Chondrocyte (in vitro differentiated cells): ENCODE results near the gene ASPG. TPM values are rescaled to one million over a fixed set of nuclear protein-coding genes. Genes with fewer than 3 reads are reported as not detected.

Experiments used
- DNase-seq: peaks from one replicate; pipeline ENCODE4 v3.0.0; 2021; ENCODE audit warnings: mixed read lengths, low spot score
- H3K27ac Mint-ChIP-seq: one replicate; pipeline ENCODE4 v1.8.0; 2021; ENCODE audit warnings: mild to moderate bottlenecking, moderate library complexity, mixed read lengths; ENCODE audit not compliant: unreplicated experiment
- H3K27me3 Mint-ChIP-seq: 2 replicates; pipeline ENCODE4 v1.8.0; 2021; ENCODE audit warnings: low read depth, mixed read lengths
- H3K36me3 Mint-ChIP-seq: 2 replicates; pipeline ENCODE4 v1.8.0; 2021; ENCODE audit warnings: low read depth, mixed read lengths
- H3K4me1 Mint-ChIP-seq: 2 replicates; pipeline ENCODE4 v1.8.0; 2021; ENCODE audit warnings: low read depth, mild to moderate bottlenecking, mixed read lengths
- H3K4me3 Mint-ChIP-seq: one replicate; pipeline ENCODE4 v1.8.0; 2021; ENCODE audit warnings: mild to moderate bottlenecking, moderate library complexity, mixed read lengths; ENCODE audit not compliant: unreplicated experiment
- H3K9me3 Mint-ChIP-seq: 2 replicates; pipeline ENCODE4 v1.8.0; 2021; ENCODE audit warnings: low read depth, mixed read lengths
- microRNA-seq: library from miRNA; unstranded; fragments of <30 nt; microRNA quantifications from one replicate; pipeline ENCODE4 v1.2.0, GENCODE V29; 2020; ENCODE audit warnings: borderline number of aligned reads
- total RNA-seq: library from RNA; stranded (reverse); gene quantifications from 3 replicates; pipeline ENCODE4 v1.2.1, GENCODE V29; 2021
- TF ChIP-seq, protein P1 (sequence below): fragments of 200-600 bp; sonication (generic); IDR thresholded peaks from 2 replicates; pipeline ENCODE4 v1.5.0; 2021; ENCODE audit warnings: antibody characterized with exemption, mild to moderate bottlenecking, moderate library complexity

Gene ASPG
- total RNA-seq, 1 donor from 2014 or later: not detected

DNA sequence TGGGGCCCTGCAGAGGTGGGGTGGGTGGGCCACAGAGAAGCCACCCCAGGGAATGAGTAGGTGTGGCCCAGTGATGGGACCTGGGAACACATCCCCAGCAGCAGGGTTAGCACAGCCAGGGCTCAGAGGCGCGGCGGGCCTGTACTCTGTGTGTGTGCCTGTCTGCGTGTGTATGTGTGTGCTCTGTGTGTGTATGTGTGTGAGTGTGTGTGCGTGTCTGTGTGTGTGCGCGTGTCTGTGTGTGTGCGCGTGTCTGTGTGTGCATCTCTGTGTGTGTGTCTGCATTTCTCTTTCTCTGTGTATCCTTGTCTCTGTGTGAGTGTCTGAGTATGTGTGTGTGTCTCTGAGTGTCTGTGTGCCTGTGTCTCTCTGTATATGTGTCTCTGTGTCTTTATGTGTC, 79.0 kb downstream of the ASPG start:
- Mint-ChIP-seq H3K4me1 (no peaks in the 10 kb centered on the region), H3K9me3 (no peaks in the 10 kb centered on the region), H3K36me3 (no peaks in the 10 kb centered on the region), H3K4me3 (no peak overlapping the region), H3K27ac (no peak overlapping the region), H3K27me3 (no peaks in the 10 kb centered on the region)
- TF ChIP-seq, protein P1, sequence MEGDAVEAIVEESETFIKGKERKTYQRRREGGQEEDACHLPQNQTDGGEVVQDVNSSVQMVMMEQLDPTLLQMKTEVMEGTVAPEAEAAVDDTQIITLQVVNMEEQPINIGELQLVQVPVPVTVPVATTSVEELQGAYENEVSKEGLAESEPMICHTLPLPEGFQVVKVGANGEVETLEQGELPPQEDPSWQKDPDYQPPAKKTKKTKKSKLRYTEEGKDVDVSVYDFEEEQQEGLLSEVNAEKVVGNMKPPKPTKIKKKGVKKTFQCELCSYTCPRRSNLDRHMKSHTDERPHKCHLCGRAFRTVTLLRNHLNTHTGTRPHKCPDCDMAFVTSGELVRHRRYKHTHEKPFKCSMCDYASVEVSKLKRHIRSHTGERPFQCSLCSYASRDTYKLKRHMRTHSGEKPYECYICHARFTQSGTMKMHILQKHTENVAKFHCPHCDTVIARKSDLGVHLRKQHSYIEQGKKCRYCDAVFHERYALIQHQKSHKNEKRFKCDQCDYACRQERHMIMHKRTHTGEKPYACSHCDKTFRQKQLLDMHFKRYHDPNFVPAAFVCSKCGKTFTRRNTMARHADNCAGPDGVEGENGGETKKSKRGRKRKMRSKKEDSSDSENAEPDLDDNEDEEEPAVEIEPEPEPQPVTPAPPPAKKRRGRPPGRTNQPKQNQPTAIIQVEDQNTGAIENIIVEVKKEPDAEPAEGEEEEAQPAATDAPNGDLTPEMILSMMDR: no peak
- DNase-seq: no peak

Small RNA genes lying within 50 kb of the gene (microRNA-seq; reads per million reads assigned to microRNA genes)
- gene MIR203A: not detected
- not detected for gene MIR203B

Other genes with a start within 250 kb of the ASPG start
- 6.6 to 10.1 TPM (median 9.1 TPM) in 3 replicates for gene PPP1R13B, start 238.1 kb upstream of the ASPG start, total RNA-seq
- not detected in 3 replicates for gene TDRD9, start 157.2 kb upstream of the ASPG start, total RNA-seq
- not detected in 3 replicates for gene RD3L, start 143.2 kb upstream of the ASPG start, total RNA-seq
- 0.28 to 0.60 TPM (median 0.60 TPM) in 3 replicates for gene KIF26A, start 52.9 kb downstream of the ASPG start, total RNA-seq